Activated naive CD4-positive, alpha-beta T cell treated with anti-CD3 and anti-CD28 coated beads for 36 hours (primary cell): Measurements from ENCODE around the gene DUSP10. TPM values are rescaled to one million over a fixed set of nuclear protein-coding genes. Genes with fewer than 3 reads are reported as not detected.
A peak's percentile ranks its signal among the peaks of the same experiment; 100 is the strongest.

Experiments
- CTCF ChIA-PET: fragments of 350-600 bp; sonication (Branson Sonifier 250); formaldehyde crosslinking; loops from one replicate; lab custom pipeline; 2021; ENCODE audit warnings: antibody characterized with exemption; lab: Charles Lee
- DNase-seq: peaks from one replicate; pipeline ENCODE4 v3.0.0-alpha.2; 2020
- H3K27ac Mint-ChIP-seq: one replicate; pipeline ENCODE4 v1.8.0; 2021; ENCODE audit warnings: mild to moderate bottlenecking, mixed read lengths
- H3K27me3 Mint-ChIP-seq: one replicate; pipeline ENCODE4 v1.8.0; 2021; ENCODE audit warnings: low read depth, mixed read lengths
- H3K36me3 Mint-ChIP-seq: one replicate; pipeline ENCODE4 v1.8.0; 2021; ENCODE audit warnings: low read depth, mixed read lengths
- H3K4me1 Mint-ChIP-seq: one replicate; pipeline ENCODE4 v1.8.0; 2021; ENCODE audit warnings: low read depth, mixed read lengths
- H3K4me3 Mint-ChIP-seq: one replicate; pipeline ENCODE4 v1.8.0; 2021; ENCODE audit warnings: mild to moderate bottlenecking, moderate library complexity, mixed read lengths
- H3K9me3 Mint-ChIP-seq: one replicate; pipeline ENCODE4 v1.8.0; 2021; ENCODE audit warnings: mixed read lengths
- intact Hi-C: fragments of 100-400 bp; cut with micrococcal nuclease; formaldehyde crosslinking; loops from one replicate; pipeline ENCODE4 v1.15.1; 2023
- total RNA-seq, 2 experiments: library from RNA; stranded (reverse); gene quantifications; one replicate each; pipeline ENCODE4 v1.2.3, GENCODE V29; 2021

Gene DUSP10
- total RNA-seq, 2 experiments from 2014 or later, result 9.1 TPM

GRCh38 chr1:221716713-221717484, 25.0 kb downstream of the DUSP10 start:
- Mint-ChIP-seq H3K9me3 (no peaks in the 10 kb centered on the region), H3K4me3 (no peak overlapping the region), H3K36me3 (peaks cover 8% of the 10 kb centered on the region), H3K27ac (no peak overlapping the region), H3K27me3 (no peaks in the 10 kb centered on the region), H3K4me1 (peaks cover 40% of the 10 kb centered on the region)
- CTCF ChIA-PET, result no interaction called here
- intact Hi-C loops, result no loop called here
- DNase-seq, result no peak

- CTCF ChIA-PET, result interaction anchor here (0.6 kb wide), 1 partner anchor 74 kb away, joined by 3 read pairs; no protein-coding TSS in a partner anchor
- no peak for DNase-seq
- no peak overlapping the region for H3K27ac Mint-ChIP-seq
- H3K4me3 Mint-ChIP-seq, result no peak overlapping the region
- H3K27me3 Mint-ChIP-seq, result no peaks in the 10 kb centered on the region
- peaks cover 6% of the 10 kb centered on the region for H3K36me3 Mint-ChIP-seq
- intact Hi-C loops, result no loop called here
- H3K4me1 Mint-ChIP-seq, result peaks cover 53% of the 10 kb centered on the region
- no peaks in the 10 kb centered on the region for H3K9me3 Mint-ChIP-seq
Measured at GRCh38 chr1:221715321-221716169, 26.3 kb downstream of the DUSP10 start.

GRCh38 chr1:221714227-221715152, 27.4 kb downstream of the DUSP10 start:
- Mint-ChIP-seq H3K9me3 (no peaks in the 10 kb centered on the region), H3K4me3 (no peak overlapping the region), H3K27me3 (no peaks in the 10 kb centered on the region), H3K4me1 (peaks cover 55% of the 10 kb centered on the region), H3K36me3 (peaks cover 6% of the 10 kb centered on the region), H3K27ac (no peak overlapping the region)
- CTCF ChIA-PET, result interaction anchor here (0.6 to 1.0 kb wide), 3 partner anchors 9 to 73 kb away, joined by 3 read pairs; no protein-coding TSS in a partner anchor
- no peak for DNase-seq
- intact Hi-C loops, result no loop called here

- Mint-ChIP-seq H3K9me3 (no peaks in the 10 kb centered on the region), H3K4me1 (peaks cover 71% of the 10 kb centered on the region), H3K27ac (peak overlapping the region; percentile 76)
Measured at GRCh38 chr1:221712776-221713431, 29.0 kb downstream of the DUSP10 start.

GRCh38 chr1:221712198-221712684, 29.6 kb downstream of the DUSP10 start:
- CTCF ChIA-PET, result interaction anchor here (1.5 kb wide), 1 partner anchor 29 kb away, joined by 8 read pairs; the partner anchor contains the start of gene DUSP10
- H3K27ac Mint-ChIP-seq, result peak overlapping the region; percentile 76
- H3K27me3 Mint-ChIP-seq, result no peaks in the 10 kb centered on the region
- H3K9me3 Mint-ChIP-seq, result no peaks in the 10 kb centered on the region
- DNase-seq, result peak; percentile 66
- peaks cover 73% of the 10 kb centered on the region for H3K4me1 Mint-ChIP-seq
- no peak overlapping the region for H3K4me3 Mint-ChIP-seq
- peaks cover 6% of the 10 kb centered on the region for H3K36me3 Mint-ChIP-seq
- intact Hi-C loops, result loop anchor here (1.0 to 2.0 kb wide), 8 partner anchors 14 to 282 kb away; partner anchors contain the start of gene DUSP10

More at GRCh38 chr1:221712776-221713431, 29.0 kb downstream of the DUSP10 start:
- Mint-ChIP-seq H3K36me3 (peaks cover 6% of the 10 kb centered on the region), H3K27me3 (no peaks in the 10 kb centered on the region), H3K4me3 (no peak overlapping the region)
- CTCF ChIA-PET, result interaction anchor here (1.5 kb wide), 1 partner anchor 28 kb away, joined by 8 read pairs; the partner anchor contains the start of gene DUSP10
- intact Hi-C loops, result loop anchor here (1.0 to 2.0 kb wide), 8 partner anchors 13 to 281 kb away; partner anchors contain the start of gene DUSP10
- DNase-seq, result peak; percentile 82

GRCh38 chr1:221711656-221712055, 30.2 kb downstream of the DUSP10 start:
- H3K27ac Mint-ChIP-seq, result no peak overlapping the region
- no peak for DNase-seq
- H3K36me3 Mint-ChIP-seq, result peaks cover 3% of the 10 kb centered on the region
- no peak overlapping the region for H3K4me3 Mint-ChIP-seq
- H3K27me3 Mint-ChIP-seq, result no peaks in the 10 kb centered on the region
- peaks cover 74% of the 10 kb centered on the region for H3K4me1 Mint-ChIP-seq
- no peaks in the 10 kb centered on the region for H3K9me3 Mint-ChIP-seq
- CTCF ChIA-PET, result interaction anchor here (0.6 to 0.8 kb wide), 2 partner anchors 32 to 118 kb away, joined by 3 read pairs; no protein-coding TSS in a partner anchor
- intact Hi-C loops, result loop anchor here (1.0 to 2.0 kb wide), 8 partner anchors 15 to 283 kb away; partner anchors contain the start of gene DUSP10

GRCh38 chr1:221711063-221711577, 30.8 kb downstream of the DUSP10 start:
- H3K27ac Mint-ChIP-seq, result no peak overlapping the region
- peaks cover 3% of the 10 kb centered on the region for H3K36me3 Mint-ChIP-seq
- no peaks in the 10 kb centered on the region for H3K9me3 Mint-ChIP-seq
- no peak overlapping the region for H3K4me3 Mint-ChIP-seq
- CTCF ChIA-PET, result interaction anchor here (0.6 to 0.8 kb wide), 2 partner anchors 32 to 119 kb away, joined by 3 read pairs; no protein-coding TSS in a partner anchor
- H3K4me1 Mint-ChIP-seq, result peaks cover 70% of the 10 kb centered on the region
- no peak for DNase-seq
- H3K27me3 Mint-ChIP-seq, result no peaks in the 10 kb centered on the region
- intact Hi-C loops, result no loop called here

- Mint-ChIP-seq H3K27me3 (no peaks in the 10 kb centered on the region), H3K27ac (no peak overlapping the region), H3K4me3 (no peak overlapping the region), H3K4me1 (peaks cover 59% of the 10 kb centered on the region), H3K9me3 (no peaks in the 10 kb centered on the region), H3K36me3 (peaks cover 11% of the 10 kb centered on the region)
- DNase-seq, result no peak
- intact Hi-C loops, result no loop called here
- CTCF ChIA-PET, result interaction anchor here (0.6 kb wide), 3 partner anchors 26 to 1659 kb away, joined by 3 read pairs; no protein-coding TSS in a partner anchor
Measured at GRCh38 chr1:221709854-221710253, 32.0 kb downstream of the DUSP10 start.

- intact Hi-C loops, result loop anchor here (1.0 kb wide), 1 partner anchor 33 kb away; the partner anchor contains the start of gene DUSP10
- Mint-ChIP-seq H3K4me1 (peaks cover 53% of the 10 kb centered on the region), H3K27me3 (no peaks in the 10 kb centered on the region), H3K9me3 (no peaks in the 10 kb centered on the region), H3K4me3 (no peak overlapping the region), H3K36me3 (peaks cover 18% of the 10 kb centered on the region), H3K27ac (no peak overlapping the region)
- peak; percentile 42 for DNase-seq
- CTCF ChIA-PET, result interaction anchor here (0.6 to 1.6 kb wide), 2 partner anchors 25 to 109 kb away, joined by 3 read pairs; no protein-coding TSS in a partner anchor
Measured at GRCh38 chr1:221708987-221709386, 32.9 kb downstream of the DUSP10 start.

- H3K4me3 Mint-ChIP-seq, result no peak overlapping the region
- intact Hi-C loops, result loop anchor here (1.0 kb wide), 1 partner anchor 34 kb away; the partner anchor contains the start of gene DUSP10
- CTCF ChIA-PET, result interaction anchor here (1.0 to 2.7 kb wide), 4 partner anchors 14 to 26 kb away, joined by 3 to 9 read pairs (median 3); no protein-coding TSS in a partner anchor
- peaks cover 18% of the 10 kb centered on the region for H3K36me3 Mint-ChIP-seq
- no peaks in the 10 kb centered on the region for H3K9me3 Mint-ChIP-seq
- H3K27me3 Mint-ChIP-seq, result no peaks in the 10 kb centered on the region
- peak; percentile 64 for DNase-seq
- H3K4me1 Mint-ChIP-seq, result peaks cover 47% of the 10 kb centered on the region
- H3K27ac Mint-ChIP-seq, result no peak overlapping the region
Measured at GRCh38 chr1:221708076-221708571, 33.8 kb downstream of the DUSP10 start.
